Measurements from ENCODE around the gene NDUFV1.

GRCh38 chr11:67627812-67628624 lies 21.3 kb downstream of the NDUFV1 start:
- TF ChIP-seq CTCF (conservative IDR thresholded peaks at IDR 0.05): no peak
- no peak for TF ChIP-seq EZH2 (IDR thresholded peaks at IDR 0.05; ENCODE audit: low read depth)

Data from PC-9 (cell line).